ENCODE results near the gene PASK.

DNA sequence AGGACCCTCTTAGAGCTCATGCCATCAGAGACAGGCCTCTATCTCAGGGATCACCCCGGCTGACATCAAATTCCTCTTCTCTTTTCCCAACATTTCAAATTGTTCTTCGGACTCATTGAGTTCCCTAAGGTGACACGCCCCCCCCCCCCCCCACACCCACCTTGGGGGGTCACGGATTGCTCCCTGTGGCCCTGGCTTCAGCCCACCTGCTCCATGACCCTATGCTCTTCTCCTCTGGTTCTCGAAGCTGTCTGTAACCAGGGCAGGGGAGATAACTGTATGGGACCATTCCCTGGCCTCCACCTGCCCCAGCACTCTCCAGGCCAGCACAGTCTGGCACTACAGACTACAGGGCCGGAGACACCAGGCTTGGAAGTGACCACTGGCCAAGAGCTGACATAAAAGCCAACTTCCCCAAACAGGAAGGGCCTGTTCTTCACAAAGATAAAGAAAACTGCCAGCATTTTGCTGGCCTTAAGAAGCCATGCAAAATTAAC is 54.3 kb downstream of the PASK start:
- no peak for TF ChIP-seq POLR2AphosphoS5 (IDR thresholded peaks at IDR 0.05)
- TF ChIP-seq, protein P1, sequence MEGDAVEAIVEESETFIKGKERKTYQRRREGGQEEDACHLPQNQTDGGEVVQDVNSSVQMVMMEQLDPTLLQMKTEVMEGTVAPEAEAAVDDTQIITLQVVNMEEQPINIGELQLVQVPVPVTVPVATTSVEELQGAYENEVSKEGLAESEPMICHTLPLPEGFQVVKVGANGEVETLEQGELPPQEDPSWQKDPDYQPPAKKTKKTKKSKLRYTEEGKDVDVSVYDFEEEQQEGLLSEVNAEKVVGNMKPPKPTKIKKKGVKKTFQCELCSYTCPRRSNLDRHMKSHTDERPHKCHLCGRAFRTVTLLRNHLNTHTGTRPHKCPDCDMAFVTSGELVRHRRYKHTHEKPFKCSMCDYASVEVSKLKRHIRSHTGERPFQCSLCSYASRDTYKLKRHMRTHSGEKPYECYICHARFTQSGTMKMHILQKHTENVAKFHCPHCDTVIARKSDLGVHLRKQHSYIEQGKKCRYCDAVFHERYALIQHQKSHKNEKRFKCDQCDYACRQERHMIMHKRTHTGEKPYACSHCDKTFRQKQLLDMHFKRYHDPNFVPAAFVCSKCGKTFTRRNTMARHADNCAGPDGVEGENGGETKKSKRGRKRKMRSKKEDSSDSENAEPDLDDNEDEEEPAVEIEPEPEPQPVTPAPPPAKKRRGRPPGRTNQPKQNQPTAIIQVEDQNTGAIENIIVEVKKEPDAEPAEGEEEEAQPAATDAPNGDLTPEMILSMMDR (IDR thresholded peaks at IDR 0.05) = no peak
